ENCODE measurements around the gene FHOD3.

DNA sequence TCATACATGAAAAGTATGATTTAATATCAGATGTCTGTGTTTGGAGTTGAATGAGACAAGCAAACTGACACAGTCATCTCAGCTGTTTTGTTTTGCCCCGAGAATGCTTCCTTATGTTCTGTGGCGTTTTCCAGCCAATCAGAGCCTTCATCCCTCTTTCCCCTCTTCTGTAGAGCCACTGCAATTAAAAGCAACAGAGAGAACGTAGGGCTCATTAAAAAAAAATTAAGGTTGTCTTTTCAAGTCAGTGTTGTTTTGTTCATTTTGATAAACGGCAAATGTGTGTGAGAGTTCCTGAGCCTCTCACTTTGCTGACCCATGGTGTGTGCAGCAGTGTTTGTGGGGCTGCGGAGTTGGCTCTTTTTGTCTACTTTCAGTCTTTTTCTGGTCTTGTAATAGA, 216.0 kb downstream of the FHOD3 start:
- no peak for TF ChIP-seq BHLHE40 (IDR thresholded peaks at IDR 0.05; ENCODE audit: low read depth, low read length)
- no peak for TF ChIP-seq NR3C1 (IDR thresholded peaks at IDR 0.05)
- no peak for TF ChIP-seq RARB (CRISPR knock-in tag; IDR thresholded peaks at IDR 0.05)
- no peak for TF ChIP-seq MAX (IDR thresholded peaks at IDR 0.05)
- no peak for TF ChIP-seq CTCF (IDR thresholded peaks at IDR 0.05)
- TF ChIP-seq POLR2AphosphoS2 (conservative IDR thresholded peaks at IDR 0.05; ENCODE audit: low read length), result no peak
- no peak for TF ChIP-seq MAZ (IDR thresholded peaks at IDR 0.05; ENCODE audit: borderline replicate concordance, low read depth, low read length)
